Inferior parietal cortex (tissue), 1 donor: ENCODE results near the gene ERN2.

Experiments used
- DNase-seq: peaks from one replicate; pipeline ENCODE4 v3.0.0-alpha.2; 2016; ENCODE audit errors: extremely low spot score

Gene ERN2

DNA sequence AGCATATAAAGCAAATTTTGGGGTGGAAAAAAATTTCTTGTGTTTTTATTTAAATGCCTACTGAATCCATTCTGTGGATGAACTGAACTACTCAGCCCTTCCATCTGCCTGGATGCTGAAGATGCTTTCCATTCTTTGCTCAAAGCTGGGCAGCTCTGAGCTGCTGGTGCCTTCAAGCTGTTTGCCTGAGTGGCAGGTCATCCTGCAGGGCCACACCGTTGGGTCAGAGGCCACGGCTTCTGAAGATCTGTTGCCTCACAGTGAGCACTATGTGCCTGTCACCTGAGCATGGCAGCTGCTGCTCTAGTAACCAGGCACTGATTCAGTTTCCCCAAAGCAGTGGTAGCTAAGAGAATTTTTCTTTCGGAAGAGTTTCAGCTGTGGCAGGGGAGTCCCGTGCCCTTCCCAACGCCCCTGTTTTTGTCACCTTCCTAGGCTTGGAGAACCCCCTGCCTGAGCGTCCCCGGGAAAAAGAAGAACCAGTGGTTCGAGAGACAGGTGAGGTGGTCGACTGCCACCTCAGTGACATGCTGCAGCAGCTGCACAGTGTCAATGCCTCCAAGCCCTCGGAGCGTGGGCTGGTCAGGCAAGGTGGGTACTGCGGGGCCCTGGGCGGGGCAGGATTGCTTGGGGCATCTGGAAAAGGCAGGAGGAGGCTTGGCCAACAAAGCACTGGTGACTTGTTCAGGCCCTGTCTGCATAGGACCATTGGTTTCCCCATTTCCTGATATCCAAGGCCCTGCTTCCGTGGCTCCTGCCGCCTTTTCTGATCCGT is 25.8 kb downstream of the ERN2 start:
- DNase-seq, result no peak

DNA sequence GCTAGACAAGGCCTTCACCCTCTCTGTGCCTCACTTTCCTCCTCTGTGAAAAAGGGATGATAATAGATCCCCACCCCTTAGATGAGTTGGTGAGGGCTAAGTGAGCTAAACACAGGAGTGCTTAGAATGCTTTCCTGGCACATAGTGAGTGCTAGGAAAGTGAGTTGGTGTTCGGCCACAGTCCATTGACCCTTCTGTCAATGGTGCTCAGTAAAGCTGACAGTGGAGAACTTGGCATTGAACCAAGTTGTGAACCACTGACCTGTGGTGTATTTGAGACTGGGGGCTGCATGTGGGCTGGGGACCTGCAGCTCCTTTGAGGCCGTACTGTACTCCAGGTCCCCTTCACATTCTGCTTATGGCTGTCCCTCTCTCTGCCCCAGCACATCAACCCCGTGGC is 29.5 kb downstream of the ERN2 start:
- DNase-seq, result no peak

DNA sequence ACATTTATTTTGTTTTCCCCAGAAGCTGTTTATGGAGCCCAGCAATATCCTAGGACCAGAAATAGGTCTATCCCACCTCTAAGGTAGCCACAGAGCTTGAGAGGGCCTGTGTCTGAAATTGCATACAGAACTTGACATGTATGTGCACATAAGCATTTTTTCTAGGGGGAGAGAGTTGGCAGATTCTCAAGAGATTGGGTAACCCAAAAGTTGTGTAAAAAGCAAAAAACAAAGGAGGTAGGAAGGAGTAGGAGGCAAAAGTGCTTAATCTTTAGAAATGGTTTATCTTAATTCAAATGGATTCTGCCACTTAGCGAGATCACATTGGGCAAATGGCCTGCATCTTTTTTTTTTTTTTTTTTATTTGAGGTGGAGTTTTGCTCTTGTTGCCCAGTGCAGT is 30.8 kb downstream of the ERN2 start:
- no peak for DNase-seq

DNA sequence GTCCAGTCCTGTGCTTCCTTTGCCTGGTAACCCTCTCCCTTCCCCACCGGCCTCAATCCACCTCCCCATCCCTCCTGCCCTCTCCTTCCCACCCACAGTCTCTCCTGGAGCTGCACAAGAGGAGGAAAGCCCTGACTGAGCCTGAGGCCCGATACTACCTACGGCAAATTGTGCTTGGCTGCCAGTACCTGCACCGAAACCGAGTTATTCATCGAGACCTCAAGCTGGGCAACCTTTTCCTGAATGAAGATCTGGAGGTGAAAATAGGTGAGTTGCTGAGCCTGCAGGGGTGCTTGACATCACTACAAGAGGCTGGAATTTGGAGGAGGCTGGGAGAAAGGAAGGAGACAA is 33.1 kb downstream of the ERN2 start:
- DNase-seq, result no peak

DNA sequence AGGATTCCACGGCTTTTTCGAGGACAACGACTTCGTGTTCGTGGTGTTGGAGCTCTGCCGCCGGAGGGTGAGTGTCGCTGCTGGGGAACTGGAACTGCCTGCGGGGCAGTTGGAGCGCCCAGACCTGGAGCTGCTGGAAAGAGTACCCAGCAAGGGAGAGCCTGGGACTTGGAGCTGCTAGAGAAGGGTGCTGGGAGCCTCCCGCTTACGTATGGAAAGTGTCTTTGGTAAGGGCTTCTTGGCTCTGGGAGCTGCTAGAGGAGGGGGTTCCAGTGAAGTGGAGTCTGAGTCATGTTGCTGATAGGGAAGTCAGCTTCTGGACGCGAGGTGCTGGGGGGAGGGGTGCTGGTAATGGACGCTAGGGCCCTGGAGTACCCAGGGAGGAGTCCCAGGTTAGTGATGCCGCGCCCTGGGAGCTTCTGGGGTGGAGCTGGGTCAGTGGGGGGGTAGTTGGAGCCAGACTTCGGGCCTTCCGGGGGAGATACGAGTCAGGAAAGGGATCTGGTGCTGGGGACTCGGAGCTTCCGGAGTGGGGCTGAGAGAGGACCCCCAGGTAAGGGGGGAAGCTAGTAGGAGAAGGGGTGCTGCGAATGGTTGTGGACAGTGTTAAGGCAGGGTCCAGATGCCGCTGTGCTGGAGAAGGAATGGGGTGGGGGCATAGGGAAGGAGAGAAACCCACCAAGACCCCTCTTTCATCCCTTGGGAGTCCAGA is 33.6 kb downstream of the ERN2 start:
- no peak for DNase-seq

DNA sequence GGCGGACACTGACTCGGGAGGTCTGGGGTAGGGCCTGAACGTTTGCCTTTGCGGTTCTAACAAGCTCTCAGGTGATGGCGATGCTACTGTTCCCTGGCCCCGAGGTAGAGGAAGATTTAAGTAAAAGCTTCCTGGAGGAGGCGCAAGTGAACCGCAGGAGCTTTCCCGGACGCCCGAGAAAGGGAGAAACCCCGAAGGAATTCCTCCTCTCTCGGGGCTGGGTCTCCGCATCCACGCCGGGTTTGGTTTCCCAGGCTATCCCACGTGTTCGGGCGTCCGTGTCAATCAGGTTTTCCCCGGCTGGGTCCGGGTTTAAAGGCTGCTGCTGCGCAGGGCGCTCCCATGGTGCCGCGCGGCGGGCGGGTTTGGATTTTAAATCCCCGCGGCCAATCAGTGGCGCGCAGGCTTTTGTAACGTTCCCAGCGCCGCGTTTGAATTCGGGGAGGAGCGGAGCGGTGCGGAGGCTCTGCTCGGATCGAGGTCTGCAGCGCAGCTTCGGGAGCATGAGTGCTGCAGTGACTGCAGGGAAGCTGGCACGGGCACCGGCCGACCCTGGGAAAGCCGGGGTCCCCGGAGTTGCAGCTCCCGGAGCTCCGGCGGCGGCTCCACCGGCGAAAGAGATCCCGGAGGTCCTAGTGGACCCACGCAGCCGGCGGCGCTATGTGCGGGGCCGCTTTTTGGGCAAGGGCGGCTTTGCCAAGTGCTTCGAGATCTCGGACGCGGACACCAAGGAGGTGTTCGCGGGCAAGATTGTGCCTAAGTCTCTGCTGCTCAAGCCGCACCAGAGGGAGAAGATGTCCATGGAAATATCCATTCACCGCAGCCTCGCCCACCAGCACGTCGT is 34.4 kb downstream of the ERN2 start, which contains the start of gene PLK1:
PLK1 (plus strand) TSS at position 460 of the 844 bp plus-strand sequence; CDS start at position 504, 44 bp downstream.
- peak; percentile 80 for DNase-seq

DNA sequence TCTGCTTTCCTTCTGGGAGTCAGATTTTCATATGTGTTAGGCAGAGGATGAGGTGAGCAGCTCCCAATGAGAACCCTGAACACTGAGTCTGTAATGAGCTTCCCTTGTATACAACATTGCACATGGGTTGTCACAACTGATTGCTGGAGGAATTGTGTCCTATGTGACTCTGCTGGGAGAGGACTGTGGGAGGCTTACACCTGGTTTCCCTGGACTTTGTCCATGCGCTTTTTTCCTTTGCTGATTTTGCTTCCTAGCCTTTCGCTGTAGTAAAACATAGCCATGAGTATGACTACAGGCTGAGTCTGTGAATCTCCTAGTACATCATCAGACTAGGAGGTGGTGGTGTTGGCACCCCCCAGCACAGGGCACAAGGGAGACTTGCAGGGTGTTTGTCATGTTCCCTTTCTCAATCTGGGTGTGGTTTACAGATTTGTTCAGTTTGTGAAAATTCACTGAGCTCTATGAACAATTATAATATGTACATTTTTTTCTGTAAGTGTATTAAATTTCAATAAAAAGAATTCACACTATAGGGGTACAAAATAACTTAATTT is 36.0 kb downstream of the ERN2 start:
- no peak for DNase-seq

DNA sequence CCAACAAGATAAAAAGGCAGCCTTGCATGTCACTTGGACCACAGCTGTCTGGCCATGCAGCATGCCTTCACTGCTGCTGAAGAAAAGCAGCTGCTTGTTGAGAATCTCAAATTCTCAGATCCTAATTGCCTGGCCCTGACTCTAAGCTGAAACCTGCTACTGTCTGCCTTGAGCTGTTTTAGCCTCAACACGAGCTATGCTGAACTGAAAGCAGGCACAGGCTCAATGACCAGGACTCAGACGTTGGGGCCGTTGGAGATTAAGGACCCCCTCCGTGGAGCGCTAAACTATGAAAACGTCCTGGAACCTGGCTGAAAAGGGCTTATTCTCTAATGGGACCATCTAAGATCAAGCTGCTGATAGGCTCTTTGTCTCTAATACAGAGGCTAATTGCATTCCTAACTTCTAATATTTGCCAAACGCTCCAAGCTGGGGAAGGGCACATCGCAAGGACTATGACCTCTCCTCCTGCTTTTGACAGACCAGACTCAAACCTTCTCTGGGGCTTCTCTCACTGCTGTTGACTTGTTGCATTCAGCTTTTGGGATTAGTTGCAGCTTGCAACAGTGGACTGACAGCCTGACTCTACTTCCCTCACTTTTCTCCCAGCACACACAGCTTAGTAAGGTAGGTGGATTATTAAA is 38.9 kb downstream of the ERN2 start:
- DNase-seq, result no peak

DNA sequence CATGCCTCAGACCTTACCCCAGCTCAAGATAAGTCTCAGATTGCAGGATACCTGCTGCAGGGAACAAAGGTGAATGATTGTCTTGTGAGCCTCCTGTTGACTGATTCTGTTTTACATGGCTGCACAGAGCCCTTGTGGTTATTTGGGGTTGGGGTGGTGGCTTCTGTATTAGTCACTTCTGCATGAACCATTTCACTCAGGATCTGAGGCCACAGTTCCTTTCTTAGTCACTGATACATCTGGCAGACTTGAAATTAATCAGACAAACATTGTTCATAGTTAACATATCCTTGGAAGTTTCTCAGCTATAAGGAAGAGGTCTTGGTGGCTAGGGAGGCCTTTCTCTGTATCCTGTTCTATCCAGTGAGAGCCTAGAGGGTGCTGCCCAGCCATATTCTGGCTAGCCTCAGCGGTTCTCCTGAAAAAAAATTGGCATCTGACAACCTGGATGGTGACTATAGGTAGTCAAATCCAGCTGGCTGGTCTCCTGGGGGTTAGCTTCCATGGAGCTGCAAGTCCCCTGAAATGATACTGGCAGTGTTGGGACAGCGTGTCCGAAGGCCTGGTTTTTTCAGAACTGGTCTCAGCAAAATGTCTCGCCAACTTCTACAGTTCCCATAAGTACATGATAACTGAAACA is 42.8 kb downstream of the ERN2 start:
- DNase-seq, result no peak

DNA sequence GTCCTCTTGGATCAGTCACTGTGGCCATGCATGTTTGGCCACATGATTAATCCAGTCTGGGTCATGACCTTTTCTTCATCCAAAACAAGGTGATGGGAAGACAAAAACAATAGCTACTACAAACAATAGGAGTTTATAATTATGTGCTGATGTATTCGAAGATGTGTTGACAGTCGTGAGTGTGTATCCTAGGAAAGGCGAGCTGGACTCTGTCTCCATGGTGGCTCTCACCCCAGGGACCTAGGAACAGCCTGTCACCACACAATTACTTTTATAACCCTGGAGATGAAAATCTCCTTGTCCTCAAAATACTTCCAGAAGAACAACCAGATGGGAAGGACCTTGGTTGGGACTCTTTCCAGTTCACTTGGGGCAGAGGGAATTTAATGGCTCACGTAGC is 44.1 kb downstream of the ERN2 start:
- DNase-seq, result no peak

DNA sequence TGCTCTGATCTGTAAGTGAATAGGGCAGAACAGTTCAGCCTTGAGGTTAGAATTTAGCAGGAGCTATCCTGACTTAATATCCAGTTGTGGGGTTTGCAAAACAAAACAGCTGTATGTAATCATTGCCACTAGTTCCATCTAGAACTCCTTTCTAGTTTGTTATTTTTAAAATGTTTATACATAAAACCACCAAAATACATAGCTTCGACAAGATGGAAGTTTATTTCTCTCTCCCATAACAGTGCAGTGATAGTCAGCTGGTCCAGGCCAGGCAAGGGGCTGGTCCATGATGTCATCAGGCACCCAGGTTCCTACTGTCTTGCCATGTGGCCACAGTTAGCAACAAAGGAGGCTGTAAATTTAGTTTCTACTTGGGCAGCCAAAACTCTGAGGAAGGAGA is 44.8 kb downstream of the ERN2 start:
- no peak for DNase-seq

DNA sequence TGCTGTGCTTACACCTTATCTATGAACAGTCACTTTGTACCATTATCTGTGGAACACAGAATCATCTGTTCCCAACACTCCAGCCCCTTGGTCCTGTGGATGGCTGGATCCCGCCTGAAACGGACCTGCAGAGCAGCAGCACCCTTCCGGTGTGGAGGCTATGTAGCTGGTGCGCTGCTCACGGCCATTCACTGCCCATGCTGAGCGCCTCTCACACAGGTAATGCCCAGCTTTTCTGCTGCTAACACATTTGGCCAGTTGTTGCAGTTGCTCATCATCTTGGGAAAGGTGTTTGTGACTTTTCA is 45.7 kb downstream of the ERN2 start:
- DNase-seq, result no peak

DNA sequence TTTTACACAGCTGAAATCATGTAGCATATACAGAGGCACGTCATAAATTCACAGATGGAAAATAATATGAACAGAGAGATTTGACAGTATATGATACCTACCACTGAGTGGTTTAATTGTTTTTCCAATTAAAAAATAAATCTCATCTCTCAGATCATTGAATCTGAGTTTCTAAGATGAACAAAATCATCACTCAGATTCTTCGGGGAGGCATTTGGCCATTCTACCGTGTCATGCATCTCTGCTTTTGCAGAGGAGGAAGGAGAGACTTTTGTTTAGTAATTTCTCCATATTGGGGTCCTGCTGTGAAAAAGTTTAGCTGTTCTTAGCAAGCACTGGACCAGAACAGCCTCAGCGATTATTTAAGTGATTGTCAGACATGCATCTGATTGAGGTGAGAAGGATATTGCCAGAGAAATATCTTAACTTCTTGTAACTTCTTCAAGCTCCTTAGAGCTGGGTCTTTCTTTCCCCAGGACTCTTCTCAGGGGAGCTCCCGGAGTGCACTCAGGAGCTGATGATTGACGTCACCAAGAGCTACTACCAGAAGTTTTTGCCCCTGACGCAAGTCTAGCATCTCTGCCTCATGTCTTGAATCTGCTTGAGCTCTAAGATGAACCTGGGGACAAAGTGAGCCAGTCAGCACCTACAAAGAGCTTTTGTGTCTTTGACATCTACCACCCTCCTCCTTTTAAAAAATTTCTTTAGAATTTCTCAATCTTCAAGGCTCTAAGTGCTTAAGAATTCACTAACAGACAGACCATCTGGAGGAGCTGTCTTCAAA is 46.3 kb downstream of the ERN2 start:
- no peak for DNase-seq

DNA sequence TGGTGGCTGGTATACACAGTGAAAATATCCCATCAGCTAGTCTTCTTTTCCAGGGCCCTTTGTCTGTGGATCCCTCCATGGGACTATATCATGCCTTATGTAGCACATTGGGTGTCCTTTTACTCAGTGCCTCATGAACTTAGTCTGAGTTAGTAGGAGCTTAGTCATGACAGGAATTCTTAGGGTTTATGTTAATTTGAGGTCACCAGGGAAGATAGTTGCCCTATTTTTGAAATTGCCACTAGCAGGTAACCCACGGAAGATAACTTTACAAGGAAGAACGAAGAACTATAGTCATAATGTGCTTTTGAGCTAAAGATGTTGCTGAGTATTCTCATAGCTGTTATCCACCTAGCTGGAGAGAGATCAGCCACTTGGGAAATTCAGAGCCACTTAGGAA is 49.1 kb downstream of the ERN2 start:
- DNase-seq, result no peak

DNA sequence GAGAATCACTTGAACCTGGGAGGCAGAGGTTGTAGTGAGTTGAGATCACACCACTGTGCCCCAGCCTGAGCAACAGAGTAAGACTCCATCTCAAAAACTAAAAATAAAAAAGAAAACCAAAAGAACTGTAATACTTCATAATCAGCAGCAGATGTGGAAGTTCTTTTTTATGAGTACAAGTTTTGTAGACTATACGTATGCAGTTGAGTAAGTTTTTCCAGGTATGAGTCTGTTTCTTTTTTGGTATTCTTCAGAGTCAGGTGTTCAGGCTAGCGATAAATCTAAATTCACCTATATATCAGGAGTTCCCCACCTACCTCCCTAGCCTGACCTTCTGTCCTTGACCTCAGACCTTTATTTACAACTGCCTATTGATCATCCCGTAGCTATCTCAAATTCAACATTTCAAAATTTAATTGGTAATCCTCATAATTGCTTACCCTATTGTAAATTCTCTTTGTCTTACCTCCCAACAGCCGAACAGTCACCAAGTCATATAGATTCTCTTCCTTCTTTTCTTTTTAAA is 61.0 kb downstream of the ERN2 start:
- DNase-seq, result no peak

DNA sequence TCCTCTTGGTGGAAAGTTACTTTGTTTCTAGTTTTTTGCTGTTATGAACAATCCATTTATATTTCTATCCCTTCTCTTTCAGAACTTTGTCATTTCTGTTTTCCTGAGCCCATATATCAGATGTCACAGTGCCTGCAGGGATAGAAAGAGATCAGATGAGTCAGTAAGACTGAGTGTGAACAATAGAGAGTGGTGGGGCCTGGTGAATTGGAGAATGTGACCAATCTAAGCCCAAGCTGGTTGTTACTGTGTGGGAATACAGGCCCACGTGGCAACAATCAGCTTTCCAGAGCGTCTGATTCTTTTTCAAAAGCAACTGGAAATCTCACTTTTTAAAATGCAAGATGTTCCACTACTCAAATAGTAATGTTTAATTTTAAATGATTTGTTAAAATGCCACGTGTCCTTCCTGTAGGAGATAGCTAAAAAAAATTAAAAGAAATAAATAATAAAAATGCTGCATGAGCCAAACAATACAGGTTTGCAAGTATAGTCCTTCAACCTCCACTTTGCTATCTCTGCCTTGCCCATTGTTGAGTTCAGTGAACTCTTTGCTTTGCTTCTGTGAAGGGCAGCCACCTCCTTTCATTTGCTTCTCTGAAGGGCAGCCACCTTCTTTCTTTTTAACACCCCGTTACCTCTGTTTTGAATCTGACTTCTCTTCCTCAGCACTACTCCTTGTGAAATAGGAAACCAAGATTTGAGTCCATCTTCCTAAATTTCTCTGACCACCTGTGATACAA is 62.2 kb downstream of the ERN2 start:
- DNase-seq, result no peak

DNA sequence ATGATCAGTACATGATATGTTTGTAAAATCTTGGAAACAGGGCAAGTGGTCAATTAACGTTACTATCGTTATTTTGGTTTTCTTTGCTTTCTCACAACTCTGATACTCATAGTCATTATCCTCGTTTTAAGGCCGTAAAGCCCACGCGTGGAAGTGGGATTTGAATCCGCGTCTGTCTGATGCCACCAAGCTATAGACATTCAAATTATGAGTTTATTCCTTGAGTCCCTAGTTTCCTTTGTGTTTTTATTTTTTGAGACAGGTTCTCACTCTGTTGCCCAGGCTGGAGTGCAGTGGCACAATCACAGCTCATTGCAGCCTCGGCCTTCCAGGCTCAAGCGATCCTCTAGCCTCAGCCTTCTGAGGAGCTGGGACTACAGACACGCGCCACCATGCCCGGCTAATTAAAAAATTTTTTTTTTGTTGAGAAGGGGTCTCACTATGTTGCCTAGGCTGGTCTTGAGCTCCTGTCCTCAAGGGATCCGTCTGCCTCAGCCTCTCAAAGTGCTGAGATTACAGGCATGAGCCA is 70.7 kb downstream of the ERN2 start:
- no peak for DNase-seq

DNA sequence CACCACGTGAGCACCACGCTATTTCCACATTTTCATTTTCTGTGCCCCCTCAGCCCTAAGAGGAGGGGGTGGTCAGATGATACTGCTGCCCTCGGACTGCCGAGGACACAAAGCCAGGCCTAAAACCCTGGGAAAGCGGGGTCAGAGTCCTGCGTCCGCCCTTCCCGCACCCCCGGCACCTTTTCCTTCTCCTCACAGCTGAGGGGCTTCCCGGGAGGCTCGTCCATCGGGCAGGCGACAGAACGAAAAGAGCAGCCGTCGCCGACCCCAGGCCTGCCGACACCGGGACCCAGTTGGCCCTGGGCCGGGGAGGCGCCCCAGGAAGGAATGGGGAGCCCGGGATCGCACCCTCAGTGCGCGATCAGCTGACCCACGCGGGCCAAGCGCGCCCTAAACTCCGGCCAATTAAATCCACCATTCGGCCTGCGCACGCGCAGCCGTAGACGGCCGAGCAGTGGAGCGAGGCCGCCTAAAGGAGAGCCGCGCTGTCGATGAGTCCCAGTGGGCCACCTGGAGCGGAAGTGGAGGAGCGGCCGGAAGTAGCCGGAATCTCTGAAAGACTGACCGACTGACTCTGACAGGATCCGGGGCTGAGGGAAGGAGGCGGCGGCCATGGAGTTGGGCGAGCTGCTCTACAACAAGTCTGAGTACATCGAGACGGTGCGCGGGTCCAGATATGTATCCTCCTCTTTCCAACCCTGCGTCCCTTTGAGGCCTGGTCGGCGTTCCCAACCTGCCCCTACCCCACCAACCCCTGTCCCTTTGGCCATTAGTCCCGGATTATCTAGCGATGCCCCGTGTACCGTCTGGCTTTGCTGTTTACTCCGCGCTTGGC is 71.9 kb downstream of the ERN2 start, which contains the start of the genes DCTN5 and PALB2:
DCTN5 (plus strand) TSS at position 536 of the 835 bp plus-strand sequence; CDS start at position 613, 77 bp downstream.
PALB2 (minus strand) TSS at position 380 of the 835 bp plus-strand sequence; CDS start at position 227, 153 bp downstream.
- DNase-seq, result peak; percentile 96
